GM18505 (cell line): ENCODE data around the gene PRDM2.
"Not testable (repeated sequence)": the region's sequence is repeated elsewhere in the genome, so short reads cannot be mapped to it uniquely, and the experiment has no call there.

Source experiments
- ATAC-seq: cut with Tn5 transposase; IDR thresholded peaks from one replicate; pipeline ENCODE4 v1.9.1; 2021; ENCODE audit not compliant: unreplicated experiment
- POLR2A ChIP-seq: IDR thresholded peaks from 4 replicates; pipeline ENCODE4 v1.6.1; 2011; ENCODE audit warnings: borderline replicate concordance; ENCODE audit not compliant: insufficient read depth, insufficient read length; ENCODE audit errors: extremely low read depth

Gene PRDM2

DNA sequence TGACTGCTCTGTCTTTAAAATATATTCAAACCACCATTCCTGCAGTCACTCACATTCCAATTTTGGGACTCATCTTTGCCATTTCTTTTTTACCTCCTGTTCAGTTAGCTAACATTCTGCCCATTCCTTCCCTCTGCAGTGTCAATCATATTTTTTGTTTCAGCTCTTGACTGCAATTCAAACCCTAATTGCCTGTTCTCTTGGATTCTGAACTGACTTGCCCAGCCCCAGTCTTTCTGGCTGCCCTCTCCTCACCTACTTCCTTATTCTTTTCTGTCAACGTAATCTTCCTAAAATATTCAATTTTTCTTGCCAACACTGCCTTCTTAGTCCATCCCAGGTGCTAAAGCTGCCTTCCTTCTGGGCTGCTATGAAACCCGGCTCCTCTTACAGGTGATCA lies 6.1 kb downstream of the PRDM2 start:
- no peak for TF ChIP-seq POLR2A
- ATAC-seq: no peak

DNA sequence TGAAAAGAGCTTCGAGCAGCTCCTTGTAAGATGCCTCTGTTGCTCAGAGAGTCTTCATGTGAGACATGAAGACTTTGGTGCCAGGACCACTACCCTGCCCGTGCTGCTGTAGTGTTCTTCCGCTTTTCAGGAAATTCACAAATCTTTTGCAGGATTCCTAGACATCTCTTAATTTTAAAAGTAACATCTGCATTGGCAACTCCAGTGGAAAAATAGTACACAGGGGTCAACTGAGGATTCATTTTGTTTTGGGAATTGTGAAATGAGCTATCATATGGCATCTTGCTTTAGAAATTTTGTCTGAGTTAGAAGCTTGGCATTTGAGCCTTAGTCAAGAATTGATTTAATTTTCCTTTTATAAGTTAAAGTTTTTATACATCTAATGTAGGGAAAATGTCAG lies 7.2 kb downstream of the PRDM2 start:
- no peak for TF ChIP-seq POLR2A
- no peak for ATAC-seq

DNA sequence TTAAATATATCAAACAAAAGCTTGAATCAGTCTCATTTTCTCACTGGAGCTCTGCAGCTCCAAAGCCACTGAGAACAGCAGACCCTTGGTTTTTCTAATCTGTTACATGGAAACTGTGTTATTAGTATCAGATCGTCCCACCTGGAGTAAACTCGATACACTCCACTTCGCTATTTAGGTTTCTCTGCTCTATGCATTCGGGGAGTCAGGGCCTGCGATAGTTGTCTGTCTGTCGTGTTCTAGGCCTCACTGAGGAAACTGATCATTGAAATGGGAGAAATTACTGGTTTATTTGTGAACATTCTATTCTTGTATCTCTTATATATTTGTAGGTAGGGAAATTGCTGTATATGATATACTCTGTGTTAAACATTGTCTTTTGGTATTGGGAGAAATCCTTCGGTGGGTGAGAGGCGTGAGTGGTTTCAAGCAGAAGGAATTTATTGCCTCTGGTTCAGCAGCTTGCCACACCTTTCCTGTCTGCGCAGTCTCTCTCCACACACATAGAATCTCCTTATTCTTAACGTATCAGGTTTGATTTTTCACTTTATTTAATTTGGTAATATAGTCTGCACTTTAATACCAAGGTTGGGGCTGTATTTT lies 8.5 kb downstream of the PRDM2 start:
- no peak for ATAC-seq
- TF ChIP-seq POLR2A: no peak

- TF ChIP-seq POLR2A: no peak
- ATAC-seq: no peak
These were observed 10.1 kb downstream of the PRDM2 start for GRCh38 chr1:13710086-13710485.

GRCh38 chr1:13714851-13715250 lies 14.9 kb downstream of the PRDM2 start:
- no peak for ATAC-seq
- no peak for TF ChIP-seq POLR2A

DNA sequence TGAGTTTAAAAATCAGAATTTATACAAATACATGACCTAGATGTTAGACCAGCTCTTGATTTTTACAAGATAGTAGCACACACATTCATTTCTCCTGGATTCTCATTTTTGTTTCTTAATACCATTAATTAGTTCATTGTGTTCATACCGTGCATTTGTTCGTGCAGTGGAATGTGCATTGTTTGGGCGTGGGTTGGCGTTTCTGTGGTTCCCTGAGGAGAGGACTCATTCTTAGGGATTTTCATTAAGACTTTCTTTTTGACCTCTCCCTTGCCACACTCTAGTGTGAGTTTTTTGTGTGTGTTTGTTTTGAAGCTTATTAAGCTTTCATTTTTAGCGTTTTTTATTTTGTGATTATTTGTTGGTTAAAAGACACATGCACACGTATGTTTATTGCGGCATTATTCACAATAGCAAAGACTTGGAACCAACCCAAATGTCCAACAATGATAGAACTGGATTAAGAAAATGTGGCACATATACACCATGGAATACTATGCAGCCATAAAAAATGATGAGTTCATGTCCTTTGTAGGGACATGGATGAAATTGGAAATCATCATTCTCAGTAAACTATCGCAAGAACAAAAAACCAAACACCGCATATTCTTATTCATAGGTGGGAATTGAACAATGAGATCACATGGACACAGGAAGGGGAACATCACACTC lies 15.8 kb downstream of the PRDM2 start:
- not testable (repeated sequence) for ATAC-seq

DNA sequence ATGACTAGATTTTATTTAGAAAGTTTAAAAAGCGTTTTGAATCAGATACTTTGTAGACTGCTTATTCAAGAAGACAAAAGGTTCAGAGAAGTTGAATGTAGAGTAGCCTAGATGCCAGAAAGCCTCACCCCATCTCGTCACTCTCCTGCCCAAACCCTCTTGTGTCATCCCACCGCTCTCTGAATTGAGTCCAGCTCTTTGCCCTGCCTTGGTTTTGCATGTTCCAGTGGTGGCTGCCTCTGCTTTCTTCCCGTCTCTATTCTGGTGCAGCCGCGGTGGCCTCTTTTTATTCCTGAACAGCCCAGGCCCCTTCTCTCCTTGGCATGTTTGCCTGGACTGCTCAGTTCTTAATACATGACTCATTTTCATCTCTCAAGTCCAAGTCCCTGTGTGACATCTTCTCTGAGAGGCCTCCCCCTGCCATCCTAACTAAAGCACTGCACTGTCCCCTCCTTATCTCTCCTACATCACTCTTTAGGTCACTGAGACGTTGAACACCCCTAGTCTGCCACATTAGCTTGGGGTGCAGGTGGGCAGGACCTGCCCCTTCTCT lies 22.9 kb downstream of the PRDM2 start:
- no peak for ATAC-seq
- TF ChIP-seq POLR2A: no peak

DNA sequence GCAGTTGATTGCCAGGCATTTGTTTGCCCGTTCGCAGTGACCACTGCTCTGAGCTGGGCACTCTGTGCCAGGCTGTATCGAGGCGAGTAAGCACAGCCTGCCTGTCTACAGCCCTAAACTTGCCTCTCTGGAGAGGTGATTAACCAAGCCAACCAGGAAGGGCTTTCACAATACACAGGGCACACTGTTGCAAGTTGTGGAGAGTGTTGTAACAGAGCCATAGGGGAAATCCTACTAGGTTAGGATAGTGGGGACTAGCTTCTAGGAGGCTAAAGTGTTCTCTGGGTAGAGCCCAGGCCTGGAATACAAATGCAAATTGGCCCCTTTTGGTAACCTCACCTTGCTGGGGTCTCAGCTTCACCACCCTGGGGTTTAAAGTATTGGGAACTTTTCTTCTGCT lies 23.8 kb downstream of the PRDM2 start:
- TF ChIP-seq POLR2A: no peak
- no peak for ATAC-seq

DNA sequence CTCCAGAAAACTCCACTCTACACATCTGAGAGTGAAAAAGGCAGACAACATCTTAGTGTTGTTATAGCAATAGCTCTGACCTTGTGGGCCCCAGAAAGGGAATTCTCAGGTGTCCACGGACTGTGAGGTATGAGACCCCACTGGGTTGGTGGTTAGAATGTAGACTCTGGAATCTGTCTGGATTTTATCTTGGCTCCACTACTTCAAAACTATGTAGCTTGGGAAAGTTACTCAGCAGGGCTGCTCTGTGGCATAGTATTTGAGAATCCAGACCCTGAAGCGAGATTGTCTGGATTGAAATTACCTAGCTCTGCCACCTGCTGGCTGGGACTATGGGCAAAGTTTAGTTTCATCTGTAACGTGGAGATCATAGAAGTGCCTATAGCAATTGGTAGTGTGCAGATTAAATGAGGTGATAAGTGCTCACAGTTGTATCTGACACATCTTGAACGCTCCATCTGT lies 25.8 kb downstream of the PRDM2 start:
- no peak for TF ChIP-seq POLR2A
- ATAC-seq: no peak

GRCh38 chr1:13728091-13728715 lies 28.2 kb downstream of the PRDM2 start:
- ATAC-seq: no peak

DNA sequence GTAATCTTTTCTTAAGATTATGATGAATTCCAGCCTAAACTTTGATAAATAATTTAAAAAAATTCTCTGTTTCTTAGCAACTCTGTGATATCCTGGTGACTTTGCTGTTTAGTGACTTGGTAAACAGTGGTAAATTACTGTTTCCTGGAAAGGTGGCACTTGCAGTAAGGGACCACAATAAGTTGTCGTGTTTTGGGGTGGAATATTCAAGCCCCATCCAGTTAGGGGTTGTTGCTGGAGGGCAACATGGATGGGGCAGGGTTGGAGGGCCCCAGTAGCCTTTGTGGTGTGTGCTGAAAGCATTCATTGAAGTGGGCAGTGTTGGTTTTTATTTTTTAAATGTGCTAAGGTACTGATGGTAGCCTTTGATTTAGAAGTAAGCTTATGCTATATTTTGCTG lies 30.3 kb downstream of the PRDM2 start:
- TF ChIP-seq POLR2A: no peak
- ATAC-seq: peak; percentile 10

More at GRCh38 chr1:13728091-13728715, 28.2 kb downstream of the PRDM2 start:
- no peak for TF ChIP-seq POLR2A

DNA sequence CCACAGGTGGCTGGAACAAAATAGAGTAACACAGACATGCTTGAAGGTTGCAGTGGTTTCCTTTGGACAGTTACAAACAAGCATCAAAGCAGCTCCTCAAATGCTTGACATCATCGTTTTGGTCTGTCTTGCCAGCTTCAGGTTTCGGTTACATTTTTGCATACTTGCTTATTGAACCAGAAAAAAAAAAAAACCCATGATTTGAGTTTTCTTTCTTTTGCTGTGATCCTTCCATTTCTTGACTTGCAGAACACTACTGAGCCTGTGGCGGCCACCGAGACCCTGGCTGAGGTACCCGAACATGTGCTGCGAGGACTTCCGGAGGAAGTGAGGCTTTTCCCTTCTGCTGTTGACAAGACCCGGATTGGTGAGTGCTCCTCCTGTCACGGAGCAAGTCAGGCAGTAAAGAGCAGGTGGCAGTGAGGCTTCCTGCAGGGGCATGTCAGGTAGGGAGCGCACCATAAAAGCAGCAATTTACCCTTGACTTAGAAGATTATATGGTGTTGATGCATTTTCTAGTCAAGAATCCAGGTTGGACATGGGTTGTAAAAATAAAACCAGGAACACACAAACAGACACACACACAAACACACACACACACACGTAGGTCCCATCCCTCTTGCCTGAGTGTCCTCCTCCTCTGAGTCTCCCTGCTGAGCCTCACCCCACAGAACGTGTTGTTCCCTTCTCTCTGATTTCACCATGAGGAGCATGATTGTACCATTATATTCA lies 30.9 kb downstream of the PRDM2 start:
- peak; percentile 82 for TF ChIP-seq POLR2A
- peak; percentile 79 for ATAC-seq

DNA sequence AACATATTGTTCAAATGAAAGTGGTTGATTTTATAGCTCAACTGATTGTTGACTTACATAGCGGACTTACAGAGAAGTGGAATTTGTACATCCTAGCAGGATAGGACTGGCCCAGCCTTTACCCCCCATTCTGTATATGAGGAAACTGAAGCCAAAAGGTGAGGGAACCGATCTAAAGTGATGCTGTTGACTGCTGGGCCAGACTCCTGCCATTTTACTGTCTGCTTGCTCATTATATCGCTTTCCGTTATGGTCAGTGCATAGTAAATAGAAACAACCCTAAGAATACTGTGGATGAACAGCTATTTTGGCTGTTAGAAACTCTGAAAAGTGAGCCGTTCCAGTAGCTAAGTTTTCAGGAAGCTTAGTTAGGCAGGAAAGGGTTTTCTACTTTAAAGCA lies 31.9 kb downstream of the PRDM2 start:
- no peak for TF ChIP-seq POLR2A
- no peak for ATAC-seq

- no peak for TF ChIP-seq POLR2A
- ATAC-seq: no peak
These were observed 33.1 kb downstream of the PRDM2 start for GRCh38 chr1:13732971-13733667.

- ATAC-seq: no peak
- no peak for TF ChIP-seq POLR2A
These were observed 33.7 kb downstream of the PRDM2 start for GRCh38 chr1:13733711-13734110.
